GM12873 (cell line): ENCODE measurements around the gene MUSTN1.

Experiments used
- CTCF ChIP-seq: IDR thresholded peaks from 2 replicates; pipeline ENCODE4 v1.5.1; 2012; ENCODE audit warnings: low read depth, mild to moderate bottlenecking, moderate library complexity, low read length, control low read depth; ENCODE audit not compliant: insufficient read depth; ENCODE audit errors: missing control alignments

The MUSTN1 gene

GRCh38 chr3:52854013-52854412 is 19.2 kb upstream of the MUSTN1 start:
- no peak for TF ChIP-seq CTCF

GRCh38 chr3:52852419-52852818 is 17.6 kb upstream of the MUSTN1 start:
- no peak for TF ChIP-seq CTCF

- TF ChIP-seq CTCF = peak; percentile 75
These were observed 16.5 kb upstream of the MUSTN1 start for GRCh38 chr3:52851348-52851747.

DNA sequence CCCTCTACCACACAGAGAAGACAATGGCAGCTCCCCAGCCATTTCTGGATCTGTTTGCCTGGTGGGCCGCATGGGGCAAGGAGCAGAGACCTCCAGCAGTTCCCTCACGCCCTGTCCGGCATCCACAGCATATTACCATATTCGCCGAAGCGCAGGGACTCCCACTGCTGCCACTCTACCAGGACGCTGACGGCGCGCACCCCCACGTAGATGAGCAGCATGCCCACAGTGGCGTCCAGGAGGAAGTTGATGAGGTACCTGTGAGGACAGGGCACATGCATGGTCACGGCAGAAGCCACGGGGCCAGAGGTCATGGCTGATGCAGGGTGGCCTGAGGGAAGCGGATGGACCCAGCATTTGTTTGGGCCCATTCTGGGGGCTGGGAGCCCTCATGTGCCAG is 14.8 kb upstream of the MUSTN1 start:
- no peak for TF ChIP-seq CTCF

- TF ChIP-seq CTCF = no peak
These were observed 13.8 kb upstream of the MUSTN1 start for GRCh38 chr3:52848617-52849016.

GRCh38 chr3:52847726-52848125 is 12.9 kb upstream of the MUSTN1 start:
- TF ChIP-seq CTCF = no peak

GRCh38 chr3:52847241-52847640 is 12.4 kb upstream of the MUSTN1 start:
- no peak for TF ChIP-seq CTCF
